DOHH2 (cell line): ENCODE measurements around the gene PPFIA3.

Source experiments
- CTCF ChIP-seq: fragments of 200-600 bp; sonication (generic); IDR thresholded peaks from one replicate; pipeline ENCODE4 v1.5.1; 2014; ENCODE audit warnings: antibody characterized with exemption, mild to moderate bottlenecking, low read depth, low read length; ENCODE audit not compliant: poor library complexity, severe bottlenecking
- EZH2phosphoT487 ChIP-seq: fragments of 200-600 bp; sonication (generic); IDR thresholded peaks from 2 replicates; pipeline ENCODE4 v1.6.1; 2017; ENCODE audit warnings: borderline replicate concordance, mild to moderate bottlenecking, antibody characterized with exemption, low read length, moderate library complexity, mixed read lengths

- TF ChIP-seq CTCF (no peak), EZH2phosphoT487 (no peak)
Measured at GRCh38 chr19:49126575-49126974, 7.2 kb downstream of the PPFIA3 start.
